ENCODE measurements around the gene PVALEF. TPM values are rescaled to one million over a fixed set of nuclear protein-coding genes. Genes with fewer than 3 reads are reported as not detected.

PVALEF gene
- total RNA-seq, 1 experiment from 2014 or later = not detected

GRCh38 chr17:81203136-81203535 lies 37.8 kb downstream of the PVALEF start:
- TF ChIP-seq, protein P1, sequence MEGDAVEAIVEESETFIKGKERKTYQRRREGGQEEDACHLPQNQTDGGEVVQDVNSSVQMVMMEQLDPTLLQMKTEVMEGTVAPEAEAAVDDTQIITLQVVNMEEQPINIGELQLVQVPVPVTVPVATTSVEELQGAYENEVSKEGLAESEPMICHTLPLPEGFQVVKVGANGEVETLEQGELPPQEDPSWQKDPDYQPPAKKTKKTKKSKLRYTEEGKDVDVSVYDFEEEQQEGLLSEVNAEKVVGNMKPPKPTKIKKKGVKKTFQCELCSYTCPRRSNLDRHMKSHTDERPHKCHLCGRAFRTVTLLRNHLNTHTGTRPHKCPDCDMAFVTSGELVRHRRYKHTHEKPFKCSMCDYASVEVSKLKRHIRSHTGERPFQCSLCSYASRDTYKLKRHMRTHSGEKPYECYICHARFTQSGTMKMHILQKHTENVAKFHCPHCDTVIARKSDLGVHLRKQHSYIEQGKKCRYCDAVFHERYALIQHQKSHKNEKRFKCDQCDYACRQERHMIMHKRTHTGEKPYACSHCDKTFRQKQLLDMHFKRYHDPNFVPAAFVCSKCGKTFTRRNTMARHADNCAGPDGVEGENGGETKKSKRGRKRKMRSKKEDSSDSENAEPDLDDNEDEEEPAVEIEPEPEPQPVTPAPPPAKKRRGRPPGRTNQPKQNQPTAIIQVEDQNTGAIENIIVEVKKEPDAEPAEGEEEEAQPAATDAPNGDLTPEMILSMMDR (IDR thresholded peaks at IDR 0.05) = no peak
- TF ChIP-seq REST (IDR thresholded peaks at IDR 0.05; ENCODE audit: insufficient read depth in 1 of 2, low read depth in 2 of 2, low read length in 1 of 2) (no peak), SIN3A (IDR thresholded peaks at IDR 0.05; ENCODE audit: borderline replicate concordance, insufficient read depth, low read depth, low read length) (no peak), TCF7L2 (IDR thresholded peaks at IDR 0.05; ENCODE audit: low read depth, low read length) (no peak), POLR2AphosphoS5 (IDR thresholded peaks at IDR 0.05; ENCODE audit: low read depth, low read length) (no peak)
- no peaks in the 10 kb centered on the region for H3K9me3 ChIP-seq (ENCODE audit: control insufficient read depth, insufficient read depth, low read depth, low read length)
- no peak overlapping the region for H3K4me3 ChIP-seq (ENCODE audit: low read depth in 2 of 2, low read length in 2 of 2)
- H3K4me1 ChIP-seq (ENCODE audit: control insufficient read depth, insufficient read depth, low read length) = no peaks in the 10 kb centered on the region
- intact Hi-C loops (cut with micrococcal nuclease; ENCODE audit: unreplicated experiment) = loop anchor here (5.0 kb wide), 1 partner anchor 61 kb away; no protein-coding TSS in a partner anchor
- BruUV-seq (replicated peaks) = no TSS peak
- no peaks in the 10 kb centered on the region for H3K27me3 ChIP-seq (ENCODE audit: control insufficient read depth, insufficient read depth, low read length)
- H3K27ac ChIP-seq (ENCODE audit: low read length) = no peak overlapping the region
- in situ Hi-C loops (cut with HindIII; ENCODE audit: low pct_unique_long_range_greater_than_20kb, low sequenced_read_pairs) = no loop called here
- ChIA-PET CTCF (no interaction called here), POLR2A (no interaction called here)
- DNase-seq (ENCODE audit: low read depth, low spot score) (no peak), ATAC-seq (no peak)
- H3K36me3 ChIP-seq (ENCODE audit: control insufficient read depth, insufficient read depth, low read length) = no peaks in the 10 kb centered on the region

- H3K36me3 ChIP-seq (ENCODE audit: control insufficient read depth, insufficient read depth, low read length) = no peaks in the 10 kb centered on the region
- BruUV-seq (replicated peaks) = no TSS peak
- H3K4me1 ChIP-seq (ENCODE audit: control insufficient read depth, insufficient read depth, low read length) = no peaks in the 10 kb centered on the region
- ChIA-PET POLR2A (no interaction called here), CTCF (no interaction called here)
- in situ Hi-C loops (cut with HindIII; ENCODE audit: low pct_unique_long_range_greater_than_20kb, low sequenced_read_pairs) (no loop called here), intact Hi-C loops (cut with micrococcal nuclease; ENCODE audit: unreplicated experiment) (loop anchor here (5.0 kb wide), 1 partner anchor 62 kb away; no protein-coding TSS in a partner anchor)
- no peaks in the 10 kb centered on the region for H3K27me3 ChIP-seq (ENCODE audit: control insufficient read depth, insufficient read depth, low read length)
- no peaks in the 10 kb centered on the region for H3K9me3 ChIP-seq (ENCODE audit: control insufficient read depth, insufficient read depth, low read depth, low read length)
- no peak overlapping the region for H3K4me3 ChIP-seq (ENCODE audit: low read depth in 2 of 2, low read length in 2 of 2)
- H3K27ac ChIP-seq (ENCODE audit: low read length) = no peak overlapping the region
- ATAC-seq (no peak), DNase-seq (ENCODE audit: low read depth, low spot score) (no peak)
- TF ChIP-seq, protein P1 (IDR thresholded peaks at IDR 0.05) = no peak
- no peak for TF ChIP-seq TCF7L2 (IDR thresholded peaks at IDR 0.05; ENCODE audit: low read depth, low read length)
- TF ChIP-seq SIN3A (IDR thresholded peaks at IDR 0.05; ENCODE audit: borderline replicate concordance, insufficient read depth, low read depth, low read length) = no peak
- TF ChIP-seq REST (IDR thresholded peaks at IDR 0.05; ENCODE audit: insufficient read depth in 1 of 2, low read depth in 2 of 2, low read length in 1 of 2) = no peak
These were observed 39.3 kb downstream of the PVALEF start for GRCh38 chr17:81204578-81204977.

All from Panc1 (cell line).